GM23338 (cell line): Measurements from ENCODE around the gene FBXO8. TPM values are rescaled to one million over a fixed set of nuclear protein-coding genes. Genes with fewer than 3 reads are reported as not detected.

Experiments
- ATAC-seq: fragments of 200-7000 bp; cut with Tn5 transposase; 3 replicates; pipeline ENCODE4 v1.9.1; 2020
- DNase-seq: peaks from one replicate; pipeline ENCODE4 v3.0.0-alpha.2; 2015; ENCODE audit warnings: low spot score
- H2AFZ ChIP-seq: fragments of 200-600 bp; sonication (generic); 2 replicates; pipeline ENCODE4 v1.8.0; 2016; ENCODE audit warnings: antibody characterized with exemption, mild to moderate bottlenecking, moderate library complexity
- H3F3A ChIP-seq: fragments of 200-600 bp; sonication (generic); replicated peaks from 2 replicates; pipeline ENCODE4 v1.8.0; 2017; ENCODE audit warnings: antibody characterized with exemption, mixed run types, low read depth
- H3K27ac ChIP-seq: fragments of 200-600 bp; sonication (generic); 2 replicates; pipeline ENCODE4 v1.6.1; 2016; ENCODE audit warnings: low read depth
- H3K27me3 ChIP-seq: fragments of 200-600 bp; sonication (generic); 2 replicates; pipeline ENCODE4 v1.8.0; 2016; ENCODE audit warnings: mild to moderate bottlenecking, mixed run types, moderate library complexity; ENCODE audit not compliant: insufficient read depth
- H3K36me3 ChIP-seq: fragments of 200-600 bp; sonication (generic); 2 replicates; pipeline ENCODE4 v1.8.0; 2016; ENCODE audit warnings: mild to moderate bottlenecking; ENCODE audit not compliant: insufficient read depth
- H3K4me1 ChIP-seq: fragments of 200-600 bp; sonication (generic); 2 replicates; pipeline ENCODE4 v1.8.0; 2016; ENCODE audit warnings: mild to moderate bottlenecking, moderate library complexity; ENCODE audit not compliant: insufficient read depth
- H3K4me2 ChIP-seq: fragments of 200-600 bp; sonication (generic); 2 replicates; pipeline ENCODE4 v1.7.1; 2017; ENCODE audit warnings: mixed run types
- H3K4me3 ChIP-seq: fragments of 200-600 bp; sonication (generic); 2 replicates; pipeline ENCODE4 v1.6.1; 2016; ENCODE audit warnings: mixed run types
- H3K79me2 ChIP-seq: fragments of 200-600 bp; sonication (generic); replicated peaks from 2 replicates; pipeline ENCODE4 v1.8.0; 2017; ENCODE audit warnings: mild to moderate bottlenecking; ENCODE audit not compliant: insufficient read depth
- H3K9me2 ChIP-seq: fragments of 200-600 bp; sonication (generic); 2 replicates; pipeline ENCODE4 v1.8.0; 2017; ENCODE audit not compliant: insufficient read depth
- H4K20me1 ChIP-seq: fragments of 200-600 bp; sonication (generic); replicated peaks from 2 replicates; pipeline ENCODE4 v1.8.0; 2017; ENCODE audit warnings: mild to moderate bottlenecking; ENCODE audit not compliant: insufficient read depth
- H3K27ac Mint-ChIP-seq: 2 replicates; pipeline ENCODE4 v1.8.0; 2020; ENCODE audit warnings: inconsistent platforms, mild to moderate bottlenecking, moderate library complexity, mixed read lengths
- H3K27me3 Mint-ChIP-seq: 3 replicates; pipeline ENCODE4 v1.8.0; 2022; ENCODE audit warnings: low read depth, mild to moderate bottlenecking, moderate library complexity, mixed read lengths, inconsistent platforms; ENCODE audit not compliant: insufficient read depth, poor library complexity
- H3K36me3 Mint-ChIP-seq: 3 replicates; pipeline ENCODE4 v1.8.0; 2021; ENCODE audit warnings: low read depth, mild to moderate bottlenecking, inconsistent platforms, moderate library complexity, mixed read lengths
- H3K4me1 Mint-ChIP-seq: 3 replicates; pipeline ENCODE4 v1.8.0; 2020; ENCODE audit warnings: mild to moderate bottlenecking, inconsistent platforms, mixed read lengths
- H3K4me3 Mint-ChIP-seq: 3 replicates; pipeline ENCODE4 v1.8.0; 2021; ENCODE audit warnings: moderate library complexity, mild to moderate bottlenecking, inconsistent platforms, mixed read lengths
- H3K9me3 Mint-ChIP-seq: 3 replicates; pipeline ENCODE4 v1.8.0; 2020; ENCODE audit warnings: moderate library complexity, mild to moderate bottlenecking, inconsistent platforms, mixed read lengths
- CTCF ChIP-seq, 2 experiments: fragments of 200-600 bp in 1 of 2; sonication (generic) in 1 of 2; conservative IDR thresholded peaks; 2 replicates each; pipeline versions ENCODE4 v1.5.1 to v1.6.1; 2016 to 2017; ENCODE audit warnings: antibody characterized with exemption in 2 of 2, low read depth in 2 of 2, mild to moderate bottlenecking in 2 of 2, moderate library complexity in 1 of 2
- ETS1 ChIP-seq: IDR thresholded peaks from 2 replicates; pipeline ENCODE4 v1.6.1; 2016; ENCODE audit warnings: antibody characterized with exemption
- EZH2phosphoT487 ChIP-seq: fragments of 200-600 bp; sonication (generic); IDR thresholded peaks from one replicate; pipeline ENCODE4 v1.8.1; 2018; ENCODE audit warnings: antibody characterized with exemption; ENCODE audit not compliant: unreplicated experiment
- JUNB ChIP-seq: IDR thresholded peaks from one replicate; pipeline ENCODE4 v1.6.1; 2016; ENCODE audit warnings: antibody characterized with exemption; ENCODE audit not compliant: unreplicated experiment
- STAT1 ChIP-seq: IDR thresholded peaks from one replicate; pipeline ENCODE4 v1.6.1; 2016; ENCODE audit warnings: antibody characterized with exemption; ENCODE audit not compliant: unreplicated experiment
- ZNF114 ChIP-seq: fragments of 250-450 bp; sonication (Bioruptor Pico); IDR thresholded peaks from 2 replicates; pipeline ENCODE4 v1.5.0; 2020; ENCODE audit warnings: mild to moderate bottlenecking, moderate library complexity
- ZNF331 ChIP-seq: fragments of 250-450 bp; sonication (Bioruptor Pico); IDR thresholded peaks from 2 replicates; pipeline ENCODE4 v1.5.0; 2020; ENCODE audit warnings: low read depth, mild to moderate bottlenecking, moderate library complexity
- ZNF462 ChIP-seq: fragments of 250-450 bp; sonication (Bioruptor Pico); IDR thresholded peaks from 2 replicates; pipeline ENCODE4 v1.5.0; 2020; ENCODE audit warnings: mild to moderate bottlenecking, moderate library complexity
- polyA plus RNA-seq: library from polyadenylated mRNA; unstranded; fragments of >200 nt; fragmentation: Nextera tagmentation; extraction: Ambion mirVana; gene quantifications from 2 replicates; pipeline ENCODE4 v1.2.1, GENCODE V29; 2016
- total RNA-seq: library from RNA; depleted of rRNA; stranded (reverse); fragments of >200 nt; shearing (Covaris generic); gene quantifications from 2 replicates; pipeline ENCODE4 v1.2.3, GENCODE V29; 2014

FBXO8 gene
- total and polyA plus RNA-seq, 2 experiments from 2014 or later, result 5.8 to 7.9 TPM

- DNase-seq, result no peak
- Histone ChIP-seq H3K4me2 (no peak overlapping the region), H3F3A (no peaks in the 10 kb centered on the region), H3K36me3 (peaks cover 5% of the 10 kb centered on the region; the same call in 1 of the 2 replicates), H3K79me2 (no peaks in the 10 kb centered on the region), H3K4me3 (no peak overlapping the region), H3K9me2 (no peaks in the 10 kb centered on the region), H3K4me1 (no peaks in the 10 kb centered on the region), H3K27ac (no peak overlapping the region), H2AFZ (no peak overlapping the region), H3K27me3 (no peaks in the 10 kb centered on the region), H4K20me1 (no peaks in the 10 kb centered on the region)
- ATAC-seq, result no peak
- Mint-ChIP-seq H3K27me3 (no peaks in the 10 kb centered on the region), H3K9me3 (no peaks in the 10 kb centered on the region), H3K36me3 (peaks cover 3% of the 10 kb centered on the region; the same call in 1 of the 3 replicates), H3K4me1 (no peaks in the 10 kb centered on the region), H3K27ac (no peak overlapping the region), H3K4me3 (no peak overlapping the region)
- TF ChIP-seq JUNB, result no peak
- TF ChIP-seq EZH2phosphoT487, result no peak
- no peak for TF ChIP-seq ZNF114 (CRISPR knock-in tag)
- no peak for TF ChIP-seq ETS1
- no peak for TF ChIP-seq STAT1
- TF ChIP-seq CTCF (conservative IDR thresholded peaks at IDR 0.05; ENCODE audit: low read depth in 2 of 2), result no peak
- no peak for TF ChIP-seq ZNF331 (CRISPR knock-in tag)
- no peak for TF ChIP-seq ZNF462
These were observed 21.2 kb upstream of the FBXO8 start for GRCh38 chr4:174304664-174305063.
